Superior temporal gyrus (tissue), 1 donor: ENCODE data around the gene ITGA5.

Source experiments
- DNase-seq: peaks from one replicate; pipeline ENCODE4 v3.0.0-alpha.2; 2016; ENCODE audit errors: extremely low spot score

ITGA5 gene

GRCh38 chr12:54430471-54431069 lies 11.5 kb upstream of the ITGA5 start:
- DNase-seq: no peak

- no peak for DNase-seq
Observed at GRCh38 chr12:54429014-54429471, 10.0 kb upstream of the ITGA5 start.

- no peak for DNase-seq
Observed at GRCh38 chr12:54428050-54429013, 9.3 kb upstream of the ITGA5 start.

GRCh38 chr12:54427106-54427505 lies 8.0 kb upstream of the ITGA5 start:
- no peak for DNase-seq

GRCh38 chr12:54426690-54427089 lies 7.6 kb upstream of the ITGA5 start:
- no peak for DNase-seq

GRCh38 chr12:54425702-54426101 lies 6.6 kb upstream of the ITGA5 start:
- no peak for DNase-seq

- DNase-seq: no peak
Observed at GRCh38 chr12:54424224-54424623, 5.2 kb upstream of the ITGA5 start.

- DNase-seq: no peak
Observed at GRCh38 chr12:54423816-54424150, 4.7 kb upstream of the ITGA5 start.

- DNase-seq: no peak
Observed at GRCh38 chr12:54421879-54422250, 2.8 kb upstream of the ITGA5 start.

- DNase-seq: no peak
Observed at GRCh38 chr12:54421175-54421878, 2.3 kb upstream of the ITGA5 start.

- DNase-seq: no peak
Observed at GRCh38 chr12:54420766-54421144, 1.7 kb upstream of the ITGA5 start.

GRCh38 chr12:54418441-54419087 lies 502 bp downstream of the ITGA5 start:
- DNase-seq: no peak

GRCh38 chr12:54417712-54418440 lies 1.2 kb downstream of the ITGA5 start:
- no peak for DNase-seq

- no peak for DNase-seq
Observed at GRCh38 chr12:54416687-54417603, 2.1 kb downstream of the ITGA5 start.

- no peak for DNase-seq
Observed at GRCh38 chr12:54415221-54415929, 3.7 kb downstream of the ITGA5 start.

- no peak for DNase-seq
Observed at GRCh38 chr12:54413284-54414190, 5.5 kb downstream of the ITGA5 start.

- DNase-seq: no peak
Observed at GRCh38 chr12:54412786-54413185, 6.3 kb downstream of the ITGA5 start.

GRCh38 chr12:54412348-54412747 lies 6.7 kb downstream of the ITGA5 start:
- no peak for DNase-seq
